Muscle of back (tissue), 13 donors: Measurements from ENCODE around the gene ZNF792. TPM values are rescaled to one million over a fixed set of nuclear protein-coding genes. Genes with fewer than 3 reads are reported as not detected.
A peak's percentile ranks its signal among the peaks of the same experiment; 100 is the strongest.
"Not testable (repeated sequence)": the region's sequence is repeated elsewhere in the genome, so short reads cannot be mapped to it uniquely, and the experiment has no call there.

ENCODE experiments used
- DNase-seq, 3 donors: peaks; one replicate each; pipeline versions ENCODE4 v3.0.0 to v3.0.0-alpha.2; 2013
- long read RNA-seq, 9 donors: transcript quantifications; one replicate each; lab custom pipeline, GENCODE V29; 2026
- polyA plus RNA-seq, 10 donors: library from polyadenylated mRNA; unstranded; fragments of 120-200 nt; gene quantifications; one replicate each; pipeline ENCODE4 v1.2.1, GENCODE V29; 2013; ENCODE audit not compliant: insufficient read length in 10 of 10

Gene ZNF792
- 1 to 10 TPM; 1.9 to 4.9 (median 3.0) TPM for polyA plus RNA-seq
- long read RNA-seq, donor 1, result 0 reads
- long read RNA-seq, donor 2, result 0 reads
- long read RNA-seq, donor 3, result 0 reads
- long read RNA-seq, donor 4, result 0 reads
- long read RNA-seq, donor 5, result 0 reads
- long read RNA-seq, donor 6, partial matches to known transcripts, result 0 of 1 reads
- long read RNA-seq, donor 6, other reads (novel, unspliced or antisense), result 0 of 1 reads
- long read RNA-seq, donor 7, result 0 reads
- long read RNA-seq, donor 8, partial matches to known transcripts, result 0 of 1 reads
- long read RNA-seq, donor 8, other reads (novel, unspliced or antisense), result 0 of 1 reads
- long read RNA-seq, donor 9, partial matches to known transcripts, result 0 of 1 reads
- long read RNA-seq, donor 9, other reads (novel, unspliced or antisense), result 0 of 1 reads

- peak; percentile 24 to 75 (median 40) for DNase-seq
Measured at GRCh38 chr19:34963573-34964406, at the start of gene ZNF792. ZNF792 (minus strand) TSS chr19:34964229; CDS start chr19:34963662, 567 bp downstream.

GRCh38 chr19:35013041-35013819 is 49.2 kb upstream of the ZNF792 start:
- peak; percentile 38 to 81 (median 71) for DNase-seq

GRCh38 chr19:35011737-35012682 is 48.0 kb upstream of the ZNF792 start:
- DNase-seq, result no peak

GRCh38 chr19:35011091-35011689 is 47.2 kb upstream of the ZNF792 start:
- DNase-seq, result no peak

GRCh38 chr19:35009424-35010415 is 45.7 kb upstream of the ZNF792 start:
- no peak for DNase-seq

GRCh38 chr19:35008891-35009341 is 44.9 kb upstream of the ZNF792 start:
- DNase-seq, result no peak

- not testable (repeated sequence) for DNase-seq
Measured at GRCh38 chr19:35007427-35007826, 43.4 kb upstream of the ZNF792 start.

GRCh38 chr19:35006999-35007365 is 43.0 kb upstream of the ZNF792 start:
- DNase-seq, result no peak

- no peak for DNase-seq
Measured at GRCh38 chr19:35006342-35006998, 42.4 kb upstream of the ZNF792 start.

- not testable (repeated sequence) for DNase-seq
Measured at GRCh38 chr19:35006007-35006341, 41.9 kb upstream of the ZNF792 start.

GRCh38 chr19:35005256-35005977 is 41.4 kb upstream of the ZNF792 start:
- DNase-seq, result no peak

GRCh38 chr19:35004517-35005255 is 40.7 kb upstream of the ZNF792 start:
- DNase-seq, result no peak

GRCh38 chr19:35002037-35002535 is 38.1 kb upstream of the ZNF792 start:
- no peak for DNase-seq

GRCh38 chr19:35000647-35001501 is 36.8 kb upstream of the ZNF792 start:
- peak; percentile 22 to 75 (median 43) for DNase-seq

GRCh38 chr19:35000338-35000646 is 36.3 kb upstream of the ZNF792 start:
- no peak for DNase-seq
